GM19239 (cell line): Measurements from ENCODE around the gene UBAP2.

Source experiments
- DNase-seq: peaks from one replicate; pipeline ENCODE4 v3.0.0; 2011; ENCODE audit warnings: low spot score; ENCODE audit not compliant: insufficient read length
- FAIRE-seq: peaks from 2 replicates; lab custom pipeline; 2011; peaks lifted over from hg19 to GRCh38; lab: Jason Lieb, UNC

The UBAP2 gene, protein sequence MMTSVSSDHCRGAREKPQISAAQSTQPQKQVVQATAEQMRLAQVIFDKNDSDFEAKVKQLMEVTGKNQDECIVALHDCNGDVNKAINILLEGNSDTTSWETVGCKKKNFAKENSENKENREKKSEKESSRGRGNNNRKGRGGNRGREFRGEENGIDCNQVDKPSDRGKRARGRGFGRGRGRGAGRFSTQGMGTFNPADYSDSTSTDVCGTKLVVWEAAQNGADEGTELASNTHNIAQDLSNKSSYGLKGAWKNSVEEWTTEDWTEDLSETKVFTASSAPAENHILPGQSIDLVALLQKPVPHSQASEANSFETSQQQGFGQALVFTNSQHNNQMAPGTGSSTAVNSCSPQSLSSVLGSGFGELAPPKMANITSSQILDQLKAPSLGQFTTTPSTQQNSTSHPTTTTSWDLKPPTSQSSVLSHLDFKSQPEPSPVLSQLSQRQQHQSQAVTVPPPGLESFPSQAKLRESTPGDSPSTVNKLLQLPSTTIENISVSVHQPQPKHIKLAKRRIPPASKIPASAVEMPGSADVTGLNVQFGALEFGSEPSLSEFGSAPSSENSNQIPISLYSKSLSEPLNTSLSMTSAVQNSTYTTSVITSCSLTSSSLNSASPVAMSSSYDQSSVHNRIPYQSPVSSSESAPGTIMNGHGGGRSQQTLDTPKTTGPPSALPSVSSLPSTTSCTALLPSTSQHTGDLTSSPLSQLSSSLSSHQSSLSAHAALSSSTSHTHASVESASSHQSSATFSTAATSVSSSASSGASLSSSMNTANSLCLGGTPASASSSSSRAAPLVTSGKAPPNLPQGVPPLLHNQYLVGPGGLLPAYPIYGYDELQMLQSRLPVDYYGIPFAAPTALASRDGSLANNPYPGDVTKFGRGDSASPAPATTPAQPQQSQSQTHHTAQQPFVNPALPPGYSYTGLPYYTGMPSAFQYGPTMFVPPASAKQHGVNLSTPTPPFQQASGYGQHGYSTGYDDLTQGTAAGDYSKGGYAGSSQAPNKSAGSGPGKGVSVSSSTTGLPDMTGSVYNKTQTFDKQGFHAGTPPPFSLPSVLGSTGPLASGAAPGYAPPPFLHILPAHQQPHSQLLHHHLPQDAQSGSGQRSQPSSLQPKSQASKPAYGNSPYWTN

DNA sequence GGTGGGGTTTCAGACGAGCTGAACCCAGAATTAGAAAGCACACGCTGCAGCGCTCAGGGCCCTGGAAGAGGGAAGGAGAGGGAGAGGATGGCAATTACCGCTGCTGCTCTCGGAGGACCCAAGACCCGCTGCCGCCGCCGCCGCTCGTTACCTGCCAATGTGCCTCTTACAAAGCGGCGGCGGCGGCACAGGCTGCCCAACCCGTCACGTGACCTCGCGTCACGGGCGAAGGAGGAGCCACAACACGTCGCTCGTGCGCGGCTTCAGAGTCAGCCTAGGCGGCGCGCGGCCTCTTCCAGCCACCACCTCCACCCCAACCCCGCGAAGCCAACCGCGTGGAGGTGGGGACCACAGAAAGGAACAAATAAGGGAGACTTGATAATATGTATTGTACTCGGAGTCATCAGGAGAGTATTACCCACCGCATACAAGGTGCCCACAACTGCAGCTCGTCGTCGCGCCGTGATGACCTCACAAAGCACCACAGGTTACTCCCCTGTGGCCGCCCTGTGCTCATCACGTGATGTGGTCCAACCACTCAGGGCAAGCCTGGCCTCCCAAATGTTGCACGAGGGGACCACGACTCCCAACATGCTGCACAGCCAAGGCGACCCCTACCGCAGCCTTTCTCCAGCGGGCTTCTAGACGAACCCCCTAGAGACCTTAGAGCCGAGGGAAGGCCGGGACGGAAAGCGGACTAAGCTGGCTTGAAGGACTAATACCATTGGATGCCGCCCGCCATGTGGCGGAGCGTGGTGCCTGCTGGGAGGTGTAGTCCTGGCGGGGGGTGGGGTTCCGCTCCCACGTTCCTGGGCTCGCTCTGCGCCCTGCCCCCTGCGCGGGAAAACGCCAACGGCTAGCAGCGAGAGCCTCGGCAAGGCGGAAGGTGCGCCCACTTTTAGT is at the start of gene UBAP2:
UBAP2 (minus strand) TSS at position 161 of the 903 bp plus-strand sequence. CDS start 31,739 bp downstream, outside the sequence.
- DNase-seq (peak; percentile 75), FAIRE-seq (peak; percentile 91)

DNA sequence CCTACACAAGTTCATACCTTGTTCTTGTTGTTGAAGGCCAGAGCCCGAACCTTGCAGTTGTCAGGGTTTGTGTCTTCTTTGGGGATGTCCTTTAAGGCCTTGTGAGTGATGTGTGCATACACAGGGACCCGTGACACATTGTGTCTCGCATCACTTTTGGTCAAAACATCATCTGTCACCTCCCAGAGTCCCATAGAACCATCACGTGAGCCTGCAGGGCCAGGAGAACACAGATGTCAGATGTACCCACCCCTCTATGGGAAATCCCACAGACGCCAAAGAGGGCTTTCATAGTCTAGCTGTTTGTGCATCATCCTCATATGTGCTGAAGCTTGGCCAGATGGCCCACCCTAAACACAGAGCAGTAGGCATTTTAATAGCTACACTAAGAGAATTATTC is 49.6 kb upstream of the UBAP2 start:
- DNase-seq (peak; percentile 10), FAIRE-seq (no peak)

DNA sequence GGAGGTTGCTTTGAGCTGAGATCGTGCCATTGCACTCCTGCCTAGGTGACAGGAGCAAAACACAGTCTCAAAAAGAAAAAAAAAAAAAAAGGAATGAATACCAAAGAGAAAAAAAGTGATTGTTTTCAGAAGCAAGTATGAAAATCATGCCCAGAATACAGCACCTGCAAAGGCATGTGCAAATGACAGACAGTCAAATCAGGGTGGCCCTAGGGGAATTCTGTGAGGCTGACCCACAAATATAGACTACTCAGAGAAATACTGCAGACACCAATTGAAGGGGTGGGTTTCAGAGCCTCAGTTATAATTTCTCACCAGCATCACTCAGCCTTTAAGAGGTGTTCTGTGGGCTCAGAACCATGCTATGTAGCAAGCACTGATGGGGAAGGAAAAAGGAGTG is 49.2 kb upstream of the UBAP2 start:
- FAIRE-seq (peak; percentile 55), DNase-seq (no peak)

DNA sequence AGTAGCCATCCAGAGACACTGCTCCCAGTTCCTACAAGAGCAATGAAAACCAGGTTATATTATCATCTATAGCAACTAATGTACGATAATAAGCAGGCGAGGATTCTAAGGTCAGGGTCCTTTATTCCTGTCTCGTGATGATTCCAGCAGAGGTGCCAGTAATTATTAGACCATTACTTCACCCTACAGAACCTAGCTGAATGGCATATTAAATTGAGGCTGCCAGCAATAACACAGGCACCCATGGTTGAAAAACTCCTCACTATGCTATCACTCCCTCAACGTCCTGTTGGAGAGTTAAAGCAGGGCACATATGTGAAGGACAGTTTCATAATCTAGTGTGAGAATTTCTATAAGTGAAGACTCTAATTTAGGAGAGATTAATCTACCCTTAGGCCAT is 48.1 kb upstream of the UBAP2 start:
- FAIRE-seq (no peak), DNase-seq (no peak)

DNA sequence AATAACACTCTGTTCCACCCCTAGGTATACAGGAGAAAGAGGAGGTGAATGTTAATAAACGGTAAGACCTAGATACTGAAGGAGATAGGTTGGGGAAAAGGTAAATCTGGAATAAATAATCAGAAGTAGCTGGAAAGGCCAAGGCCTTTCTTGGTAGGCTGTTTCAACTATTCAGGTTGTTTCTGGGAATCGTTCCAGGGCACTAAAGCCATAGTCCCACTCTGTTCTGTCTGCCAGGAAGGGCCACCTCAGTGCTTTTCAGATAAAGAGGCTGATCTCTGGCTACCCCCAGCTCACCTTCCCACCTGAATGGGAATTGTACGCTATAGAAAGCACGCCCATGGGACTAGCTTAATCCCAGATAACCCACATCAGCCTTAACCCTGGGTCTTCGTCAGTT is 44.9 kb upstream of the UBAP2 start:
- no peak for DNase-seq
- no peak for FAIRE-seq

DNA sequence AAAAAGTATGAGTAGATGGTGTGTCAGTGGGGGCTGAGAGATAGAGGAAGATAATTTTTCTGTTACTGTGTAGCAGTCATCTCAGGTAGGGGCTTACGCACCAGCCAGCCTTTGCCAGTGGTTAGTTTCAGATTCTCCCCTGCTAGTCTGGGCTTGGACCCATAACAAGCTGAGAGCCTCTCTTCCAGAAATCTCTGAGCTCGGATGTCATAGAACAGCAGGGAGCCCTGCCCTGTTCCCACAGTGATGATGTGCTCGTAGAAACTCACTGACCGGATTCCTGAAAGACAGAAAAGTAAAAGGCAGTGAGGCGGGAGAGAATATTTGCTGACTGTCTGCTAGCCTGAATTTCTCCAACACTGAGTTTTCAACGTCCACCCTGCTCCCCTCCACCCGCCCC is 40.6 kb upstream of the UBAP2 start:
- FAIRE-seq (no peak), DNase-seq (no peak)

DNA sequence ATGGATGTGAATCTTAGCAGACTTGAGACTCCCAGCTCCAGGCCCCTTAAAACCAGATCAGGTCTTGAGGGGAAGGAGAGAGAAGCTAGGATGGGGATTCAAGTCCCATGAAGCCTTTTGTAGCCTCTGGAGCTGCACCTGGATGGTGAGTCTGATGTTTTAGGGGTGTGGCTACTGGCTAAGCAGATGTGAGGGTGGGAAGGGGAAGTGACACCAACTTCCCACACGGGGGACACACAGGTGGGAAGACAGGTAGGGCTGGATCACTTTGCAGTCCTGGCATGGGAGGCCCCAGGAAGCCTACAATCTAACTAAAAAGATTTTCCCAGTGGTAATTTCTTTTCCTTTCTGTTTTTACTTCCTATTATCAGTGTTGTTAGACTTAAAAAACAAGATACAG is 38.7 kb upstream of the UBAP2 start:
- no peak for DNase-seq
- no peak for FAIRE-seq

DNA sequence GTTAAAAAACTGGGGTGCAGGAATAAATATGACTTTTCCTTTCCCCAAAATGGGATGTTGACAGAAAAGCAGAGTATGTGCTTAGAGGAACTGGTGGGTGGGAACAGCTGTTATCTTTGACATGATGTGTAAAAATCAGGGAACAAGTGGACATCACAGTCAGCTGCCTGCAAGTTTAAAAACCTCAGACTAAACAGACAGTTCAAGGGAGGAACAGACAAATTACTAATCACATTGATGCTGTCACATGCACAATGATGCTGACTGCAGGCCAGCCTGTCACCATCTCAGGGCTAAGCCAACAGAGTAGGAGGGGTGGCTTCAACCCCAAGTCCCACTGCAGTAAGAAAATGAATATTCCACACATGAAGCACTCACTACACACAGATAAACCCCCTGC is 38.2 kb upstream of the UBAP2 start:
- DNase-seq (no peak), FAIRE-seq (no peak)

DNA sequence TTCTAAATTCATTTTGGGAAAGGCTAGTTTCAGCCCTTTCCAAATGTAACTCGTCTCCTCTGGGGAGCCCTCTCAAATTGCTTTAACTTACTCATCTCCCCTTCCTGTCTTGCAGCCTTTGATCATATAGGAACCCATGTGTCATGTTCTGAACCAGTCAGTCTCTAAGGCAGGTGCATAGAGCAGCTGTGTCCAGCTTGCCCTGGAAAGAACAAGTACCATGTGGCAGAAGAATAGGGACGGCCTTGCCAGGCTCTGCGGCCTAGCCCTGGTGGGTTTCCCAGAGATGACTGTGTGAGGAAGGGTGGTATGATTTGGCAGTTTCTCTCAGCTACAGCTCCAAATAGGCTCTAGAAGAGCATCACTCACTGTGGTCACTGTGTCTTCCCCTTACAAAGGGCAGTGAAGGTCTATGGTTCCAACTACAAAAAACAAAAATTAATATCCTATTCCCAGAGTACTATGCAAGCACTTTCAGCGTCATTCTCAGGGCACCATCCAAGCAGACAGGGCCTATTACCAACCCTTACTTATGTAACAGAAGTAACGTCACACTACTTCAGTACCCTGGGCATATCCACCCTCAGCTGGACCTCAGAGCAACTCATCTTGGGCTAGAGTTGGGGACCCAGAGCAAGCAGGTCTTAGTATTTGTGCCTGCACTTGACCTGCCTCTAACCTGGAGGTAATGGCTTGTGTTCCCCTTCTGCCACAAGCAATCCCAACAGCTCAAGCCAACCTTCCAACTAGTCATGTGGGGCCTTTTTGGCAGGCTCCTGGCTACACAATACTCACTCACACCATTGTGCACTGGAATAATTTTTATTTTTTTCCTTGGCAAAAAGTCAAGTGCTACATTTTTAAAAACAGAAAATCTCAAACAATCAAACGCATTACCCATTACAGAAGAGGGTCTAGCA is 37.2 kb upstream of the UBAP2 start:
- DNase-seq = no peak
- no peak for FAIRE-seq

DNA sequence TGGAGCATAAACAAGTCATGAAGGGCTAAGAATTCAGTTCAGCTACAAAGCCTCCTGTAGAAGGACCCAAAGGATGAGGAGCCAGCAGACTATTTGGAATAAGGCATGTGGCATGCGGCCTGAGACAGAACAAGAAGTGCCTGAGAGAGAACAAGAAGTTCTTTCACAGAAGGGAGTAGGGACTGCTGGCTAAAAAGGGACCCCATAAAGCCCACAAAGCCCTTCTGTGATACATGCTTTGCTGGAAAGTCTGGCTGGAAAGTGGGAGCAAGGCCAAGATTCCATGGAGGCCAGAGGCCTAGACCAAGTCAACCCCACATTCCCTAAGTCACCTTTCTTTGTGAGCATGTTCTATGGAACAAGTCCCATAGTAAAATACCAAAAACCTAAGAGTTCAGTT is 35.9 kb upstream of the UBAP2 start:
- FAIRE-seq = no peak
- no peak for DNase-seq

DNA sequence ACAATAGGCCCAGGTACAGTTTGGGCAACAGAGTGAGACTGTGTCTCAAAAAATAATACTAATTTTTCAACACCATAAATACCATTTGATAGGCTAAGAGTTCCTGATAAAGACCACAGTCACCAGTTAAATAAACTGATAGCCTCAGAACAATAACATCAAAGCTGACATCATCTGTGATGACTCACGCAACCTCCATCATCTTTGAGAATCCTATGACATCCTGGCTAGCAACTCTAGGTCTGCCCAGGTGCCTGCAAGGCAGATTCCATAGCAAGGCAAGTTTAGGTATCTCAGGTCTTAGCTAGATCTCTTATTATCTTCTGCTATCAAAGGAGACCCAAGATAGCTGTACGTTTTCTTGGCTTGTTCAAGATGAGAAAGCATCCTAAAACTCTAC is 30.5 kb upstream of the UBAP2 start:
- DNase-seq = no peak
- no peak for FAIRE-seq

DNA sequence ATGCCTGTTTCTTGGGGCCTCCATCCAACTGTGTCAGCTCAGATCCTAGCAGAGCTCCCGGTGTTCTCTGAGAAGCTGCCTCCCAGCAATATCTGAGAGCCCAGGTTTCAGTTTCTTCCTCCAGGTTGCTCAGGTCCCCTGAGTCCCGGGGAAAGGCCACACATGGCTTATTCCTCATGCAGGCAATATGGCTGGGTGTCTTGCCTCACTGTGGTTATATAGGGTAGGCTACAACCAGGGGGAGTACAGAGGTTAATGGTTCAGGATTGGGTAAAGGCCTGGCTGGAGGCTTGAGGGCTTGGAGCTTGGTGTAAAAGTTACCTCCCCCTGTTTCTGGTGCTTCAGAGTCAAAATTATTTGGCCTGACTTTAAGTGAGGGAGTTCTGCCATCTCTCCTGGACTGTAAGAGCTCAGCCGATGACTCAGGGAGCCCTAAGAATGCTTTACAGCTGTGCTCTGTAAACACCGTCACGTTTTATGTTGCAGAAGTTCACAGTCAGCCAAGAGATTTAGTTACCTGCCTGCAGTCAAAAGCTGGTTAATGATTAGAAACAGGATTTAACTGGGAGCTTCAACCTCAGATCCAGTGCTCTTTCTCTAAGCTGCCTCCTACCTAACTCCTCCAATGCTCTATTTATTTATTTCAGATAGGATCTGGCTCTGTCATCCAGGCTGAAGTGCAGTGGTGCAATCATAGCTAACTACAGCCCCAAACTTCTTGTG is 24.3 kb upstream of the UBAP2 start:
- no peak for FAIRE-seq
- DNase-seq = no peak

DNA sequence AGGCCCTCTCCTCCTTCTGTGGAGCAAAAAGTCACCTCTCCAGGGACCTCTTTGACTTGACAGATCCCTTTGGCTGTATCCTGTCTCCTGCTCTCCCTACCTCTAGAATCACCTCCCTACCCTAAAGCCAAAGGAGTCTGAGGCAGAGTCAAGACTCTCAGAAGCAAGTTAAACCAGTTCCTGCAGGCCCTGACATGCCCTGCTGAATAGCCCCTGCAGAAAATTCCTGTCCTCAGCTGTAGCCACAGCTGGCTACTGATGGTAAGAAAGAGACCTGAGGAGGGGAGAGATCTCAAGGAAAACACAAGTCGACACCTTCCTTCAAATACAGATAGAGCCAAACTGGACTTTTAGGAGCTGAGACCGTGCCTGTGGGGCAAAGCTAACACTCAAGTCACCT is 23.7 kb upstream of the UBAP2 start:
- FAIRE-seq = no peak
- no peak for DNase-seq

DNA sequence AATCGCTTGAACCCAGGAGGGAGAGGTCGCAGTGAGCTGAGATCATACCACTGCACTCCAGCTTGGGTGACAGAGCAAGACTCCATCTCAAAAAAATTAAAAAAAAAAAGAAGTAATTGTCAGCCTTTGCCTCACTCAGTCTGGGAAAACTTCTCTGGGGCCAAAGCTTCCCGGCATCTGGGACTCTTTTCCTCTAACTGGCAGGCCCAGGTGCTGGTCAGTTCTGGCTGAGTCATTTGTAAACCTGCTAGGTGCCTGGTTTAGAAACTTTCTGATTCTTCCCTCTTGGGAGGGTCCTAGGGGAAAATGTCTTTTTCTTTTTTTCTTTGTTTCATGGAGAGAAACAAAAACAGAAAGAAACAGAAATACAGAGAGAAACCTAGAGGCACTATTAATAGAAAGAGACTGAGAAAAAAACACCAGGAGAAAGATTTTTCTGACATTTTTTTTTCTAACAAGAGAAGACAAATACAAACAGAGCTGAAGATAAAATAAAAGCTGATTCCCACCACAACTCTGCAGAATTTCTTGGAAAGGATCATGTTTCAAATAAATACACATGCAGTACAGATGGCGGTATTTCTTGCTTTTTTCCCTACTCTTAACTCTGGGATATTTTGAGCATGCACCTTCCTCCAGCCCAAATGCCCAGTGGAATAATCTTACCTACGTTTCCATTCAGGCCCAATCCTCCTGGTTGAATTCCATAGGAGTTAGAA is 22.1 kb upstream of the UBAP2 start:
- no peak for FAIRE-seq

DNA sequence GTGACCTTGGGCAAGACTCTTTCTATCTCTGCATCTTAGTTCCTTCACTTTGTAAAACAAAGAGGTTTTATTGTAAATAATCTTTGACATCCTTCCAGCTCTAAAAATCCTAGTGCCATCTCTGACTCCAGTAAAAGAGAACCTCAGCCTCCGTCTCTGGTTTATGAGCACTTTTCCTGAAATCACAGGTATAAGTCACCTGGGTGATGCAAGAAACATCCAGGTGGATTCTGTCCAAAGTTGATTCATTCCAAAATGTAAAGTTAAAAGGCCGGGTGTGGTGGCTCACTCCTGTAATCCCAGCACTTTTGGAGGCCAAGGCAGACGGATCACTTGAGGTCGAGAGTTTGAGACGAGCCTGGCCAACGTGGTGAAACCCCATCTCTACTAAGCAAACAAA is 21.1 kb upstream of the UBAP2 start:
- DNase-seq (no peak), FAIRE-seq (no peak)

More for the DNA sequence above, 22.1 kb upstream of the UBAP2 start:
- no peak for DNase-seq

DNA sequence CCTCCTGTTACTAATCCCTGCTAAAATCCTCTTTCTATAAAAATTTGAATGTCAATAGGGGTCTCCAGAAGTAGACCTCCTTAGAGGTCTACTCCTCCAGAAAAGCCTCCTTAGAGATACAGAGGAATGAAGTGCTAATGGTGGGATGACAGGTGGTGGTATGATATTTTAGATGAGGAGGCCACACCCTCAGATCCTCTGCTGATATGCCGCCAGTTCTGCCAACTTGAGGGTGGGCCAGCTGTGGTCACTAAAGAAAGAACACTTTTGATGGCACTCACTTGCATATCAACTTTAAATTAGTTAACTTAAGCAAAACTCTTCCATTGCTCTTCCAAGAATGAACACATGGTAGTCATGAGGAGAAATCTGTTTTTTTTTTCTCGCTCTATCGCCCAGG is 16.9 kb upstream of the UBAP2 start:
- no peak for FAIRE-seq
- DNase-seq = no peak

DNA sequence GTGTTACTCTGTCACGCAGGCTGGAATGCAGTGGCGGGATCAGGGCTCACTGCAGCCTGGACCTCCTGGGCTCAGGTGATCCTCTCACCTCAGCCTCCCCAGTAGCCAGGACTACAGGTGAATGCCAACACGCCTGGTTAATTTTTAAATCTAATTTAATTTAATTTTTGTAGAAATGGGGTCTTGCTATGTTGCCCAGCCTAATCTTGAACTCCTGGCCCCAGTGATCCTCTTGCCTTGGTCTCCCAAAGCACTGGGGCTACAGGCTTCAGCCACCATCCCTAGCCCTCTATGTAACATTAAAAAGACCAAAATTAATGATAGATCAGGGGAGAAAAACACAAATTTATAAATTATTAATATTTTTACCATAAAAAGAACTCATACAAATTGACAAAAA is 11.3 kb upstream of the UBAP2 start:
- DNase-seq (no peak), FAIRE-seq (no peak)

DNA sequence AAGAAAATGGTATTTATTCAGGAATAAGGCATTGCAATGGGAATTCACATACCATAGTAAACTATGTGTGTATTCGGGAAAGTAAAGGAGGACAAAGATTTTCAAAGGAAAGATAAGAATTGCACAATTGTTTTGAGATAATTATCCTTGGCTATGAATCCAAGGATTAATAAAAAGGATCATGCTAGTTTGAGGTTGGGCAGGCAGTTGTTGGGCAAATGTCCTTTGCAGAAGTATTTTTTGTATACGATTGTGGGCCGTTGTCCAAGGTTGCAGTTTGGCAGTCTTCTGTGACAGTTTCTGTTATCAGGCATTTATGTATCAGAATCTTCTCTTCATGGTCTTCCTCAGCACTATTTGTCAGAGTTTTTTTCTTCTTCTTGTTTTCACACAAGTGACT is 10.6 kb upstream of the UBAP2 start:
- DNase-seq (no peak), FAIRE-seq (no peak)
